Astrocyte (in vitro differentiated cells and primary cell): Measurements from ENCODE around the gene TERF2IP. TPM values are rescaled to one million over a fixed set of nuclear protein-coding genes. Genes with fewer than 3 reads are reported as not detected.

Source experiments
- DNase-seq: peaks from one replicate; pipeline ENCODE4 v3.0.0-alpha.2; 2010; ENCODE audit warnings: low read depth
- FAIRE-seq: peaks from 2 replicates; lab custom pipeline; 2011; peaks lifted over from hg19 to GRCh38; lab: Jason Lieb, UNC
- H2AFZ ChIP-seq: 2 replicates; pipeline ENCODE4 v1.6.0; 2012; ENCODE audit warnings: low read depth, low read length, inconsistent platforms
- H3K27ac ChIP-seq: 2 replicates; pipeline ENCODE4 v1.5.1; 2011; ENCODE audit warnings: low read depth, low read length, inconsistent platforms
- H3K27me3 ChIP-seq: 2 replicates; pipeline ENCODE4 v1.6.0; 2011; ENCODE audit warnings: low read length, inconsistent platforms; ENCODE audit not compliant: insufficient read depth
- H3K36me3 ChIP-seq: 2 replicates; pipeline ENCODE4 v1.5.1; 2011; ENCODE audit warnings: low read length, inconsistent platforms; ENCODE audit not compliant: insufficient read depth
- H3K4me1 ChIP-seq: 2 replicates; pipeline ENCODE4 v1.5.1; 2011; ENCODE audit warnings: low read length, inconsistent platforms; ENCODE audit not compliant: insufficient read depth
- H3K4me2 ChIP-seq: 2 replicates; pipeline ENCODE4 v1.6.0; 2012; ENCODE audit warnings: low read length, inconsistent platforms
- H3K4me3 ChIP-seq: 2 replicates; pipeline ENCODE4 v1.5.1; 2011; ENCODE audit warnings: low read depth, mild to moderate bottlenecking, low read length, inconsistent platforms; ENCODE audit not compliant: insufficient read depth
- H3K79me2 ChIP-seq: 2 replicates; pipeline ENCODE4 v1.6.0; 2012; ENCODE audit warnings: mild to moderate bottlenecking, low read length, inconsistent platforms; ENCODE audit not compliant: insufficient read depth
- H3K9ac ChIP-seq: 2 replicates; pipeline ENCODE4 v1.6.0; 2012; ENCODE audit warnings: mild to moderate bottlenecking, low read length, inconsistent platforms
- H3K9me3 ChIP-seq: 2 replicates; pipeline ENCODE4 v1.5.1; 2012; ENCODE audit warnings: low read depth, mild to moderate bottlenecking, low read length, inconsistent platforms; ENCODE audit not compliant: insufficient read depth
- H4K20me1 ChIP-seq: 2 replicates; pipeline ENCODE4 v1.6.0; 2012; ENCODE audit warnings: low read length, inconsistent platforms; ENCODE audit not compliant: insufficient read depth
- H3K27ac Mint-ChIP-seq: one replicate; pipeline ENCODE4 v1.8.0; 2021; ENCODE audit warnings: mild to moderate bottlenecking, mixed read lengths; ENCODE audit not compliant: unreplicated experiment
- H3K27me3 Mint-ChIP-seq: one replicate; pipeline ENCODE4 v1.8.0; 2021; ENCODE audit warnings: low read depth, mixed read lengths; ENCODE audit not compliant: unreplicated experiment
- H3K36me3 Mint-ChIP-seq: one replicate; pipeline ENCODE4 v1.8.0; 2021; ENCODE audit warnings: low read depth, mixed read lengths; ENCODE audit not compliant: unreplicated experiment
- H3K4me1 Mint-ChIP-seq: one replicate; pipeline ENCODE4 v1.8.0; 2021; ENCODE audit warnings: low read depth, mixed read lengths; ENCODE audit not compliant: unreplicated experiment
- H3K4me3 Mint-ChIP-seq: one replicate; pipeline ENCODE4 v1.8.0; 2021; ENCODE audit warnings: mild to moderate bottlenecking, moderate library complexity, mixed read lengths; ENCODE audit not compliant: unreplicated experiment
- H3K9me3 Mint-ChIP-seq: one replicate; pipeline ENCODE4 v1.8.0; 2021; ENCODE audit warnings: mild to moderate bottlenecking, mixed read lengths; ENCODE audit not compliant: unreplicated experiment
- CTCF ChIP-seq: IDR thresholded peaks from 2 replicates; pipeline ENCODE4 v1.5.1; 2011; ENCODE audit warnings: low read depth, mild to moderate bottlenecking, inconsistent platforms, low read length, moderate library complexity; ENCODE audit not compliant: insufficient read depth
- EZH2 ChIP-seq: IDR thresholded peaks from 2 replicates; pipeline ENCODE4 v1.6.1; 2012; ENCODE audit warnings: mild to moderate bottlenecking, low read length, inconsistent platforms; ENCODE audit not compliant: insufficient read depth
- total RNA-seq: library from RNA; stranded (reverse); gene quantifications from 2 replicates; pipeline ENCODE4 v1.2.1, GENCODE V29; 2021

TERF2IP gene
- total RNA-seq, 1 donor from 2014 or later, result 57.4 TPM

GRCh38 chr16:75647112-75647491, 471 bp upstream of the TERF2IP start:
- Histone ChIP-seq H3K36me3 (peaks cover 12% of the 10 kb centered on the region), H3K4me1 (peaks cover 16% of the 10 kb centered on the region), H3K27me3 (no peaks in the 10 kb centered on the region), H2AFZ (peak overlapping the region; percentile 83), H3K9ac (peak overlapping the region; percentile 95), H3K27ac (peak overlapping the region; percentile 94), H3K4me3 (peak overlapping the region; percentile 99), H3K79me2 (peaks cover 98% of the 10 kb centered on the region), H3K4me2 (peak overlapping the region; percentile 90), H3K9me3 (no peaks in the 10 kb centered on the region), H4K20me1 (peaks cover 67% of the 10 kb centered on the region)
- TF ChIP-seq CTCF (no peak), EZH2 (no peak)
- DNase-seq (no peak), FAIRE-seq (no peak)
- H3K9me3 Mint-ChIP-seq, result no peaks in the 10 kb centered on the region
- H3K27ac Mint-ChIP-seq, result peak overlapping the region; percentile 96
- H3K4me3 Mint-ChIP-seq, result peak overlapping the region; percentile 99
- H3K36me3 Mint-ChIP-seq, result peaks cover 2% of the 10 kb centered on the region
- peaks cover 19% of the 10 kb centered on the region for H3K4me1 Mint-ChIP-seq
- H3K27me3 Mint-ChIP-seq, result no peaks in the 10 kb centered on the region

- Histone ChIP-seq H3K27ac (peak overlapping the region; percentile 94), H3K9me3 (no peaks in the 10 kb centered on the region), H4K20me1 (peaks cover 67% of the 10 kb centered on the region), H3K27me3 (no peaks in the 10 kb centered on the region), H2AFZ (peak overlapping the region; percentile 96), H3K36me3 (peaks cover 12% of the 10 kb centered on the region), H3K79me2 (peaks cover 98% of the 10 kb centered on the region), H3K4me2 (peak overlapping the region; percentile 90), H3K4me1 (peaks cover 16% of the 10 kb centered on the region), H3K9ac (peak overlapping the region; percentile 95), H3K4me3 (peak overlapping the region; percentile 99)
- H3K9me3 Mint-ChIP-seq, result no peaks in the 10 kb centered on the region
- FAIRE-seq (no peak), DNase-seq (peak; percentile 46)
- H3K4me1 Mint-ChIP-seq, result peaks cover 24% of the 10 kb centered on the region
- H3K36me3 Mint-ChIP-seq, result no peaks in the 10 kb centered on the region
- H3K27me3 Mint-ChIP-seq, result no peaks in the 10 kb centered on the region
- peak overlapping the region; percentile 93 for H3K27ac Mint-ChIP-seq
- no peak for TF ChIP-seq CTCF
- no peak for TF ChIP-seq EZH2
- H3K4me3 Mint-ChIP-seq, result peak overlapping the region; percentile 91
Observed at GRCh38 chr16:75648265-75649076, 898 bp downstream of the TERF2IP start.

GRCh38 chr16:75653922-75654321, 6.3 kb downstream of the TERF2IP start:
- Mint-ChIP-seq H3K27me3 (no peaks in the 10 kb centered on the region), H3K36me3 (peaks cover 6% of the 10 kb centered on the region), H3K9me3 (no peaks in the 10 kb centered on the region), H3K4me3 (no peak overlapping the region), H3K4me1 (peaks cover 21% of the 10 kb centered on the region), H3K27ac (no peak overlapping the region)
- Histone ChIP-seq H3K27ac (no peak overlapping the region), H3K79me2 (peaks cover 74% of the 10 kb centered on the region), H3K36me3 (peaks cover 38% of the 10 kb centered on the region), H3K27me3 (no peaks in the 10 kb centered on the region), H4K20me1 (peaks cover 74% of the 10 kb centered on the region), H3K4me1 (peaks cover 8% of the 10 kb centered on the region), H2AFZ (no peak overlapping the region), H3K9ac (no peak overlapping the region), H3K4me2 (no peak overlapping the region), H3K9me3 (no peaks in the 10 kb centered on the region), H3K4me3 (no peak overlapping the region)
- no peak for FAIRE-seq
- peak; percentile 35 for DNase-seq
- TF ChIP-seq EZH2 (no peak), CTCF (no peak)
